ENCODE data around the gene SLC29A1. TPM values are rescaled to one million over a fixed set of nuclear protein-coding genes. Genes with fewer than 3 reads are reported as not detected.

SLC29A1 gene
- total RNA-seq, 4 donors from 2014 or later: 39.7 to 83.3 (median 55.8) TPM

DNA sequence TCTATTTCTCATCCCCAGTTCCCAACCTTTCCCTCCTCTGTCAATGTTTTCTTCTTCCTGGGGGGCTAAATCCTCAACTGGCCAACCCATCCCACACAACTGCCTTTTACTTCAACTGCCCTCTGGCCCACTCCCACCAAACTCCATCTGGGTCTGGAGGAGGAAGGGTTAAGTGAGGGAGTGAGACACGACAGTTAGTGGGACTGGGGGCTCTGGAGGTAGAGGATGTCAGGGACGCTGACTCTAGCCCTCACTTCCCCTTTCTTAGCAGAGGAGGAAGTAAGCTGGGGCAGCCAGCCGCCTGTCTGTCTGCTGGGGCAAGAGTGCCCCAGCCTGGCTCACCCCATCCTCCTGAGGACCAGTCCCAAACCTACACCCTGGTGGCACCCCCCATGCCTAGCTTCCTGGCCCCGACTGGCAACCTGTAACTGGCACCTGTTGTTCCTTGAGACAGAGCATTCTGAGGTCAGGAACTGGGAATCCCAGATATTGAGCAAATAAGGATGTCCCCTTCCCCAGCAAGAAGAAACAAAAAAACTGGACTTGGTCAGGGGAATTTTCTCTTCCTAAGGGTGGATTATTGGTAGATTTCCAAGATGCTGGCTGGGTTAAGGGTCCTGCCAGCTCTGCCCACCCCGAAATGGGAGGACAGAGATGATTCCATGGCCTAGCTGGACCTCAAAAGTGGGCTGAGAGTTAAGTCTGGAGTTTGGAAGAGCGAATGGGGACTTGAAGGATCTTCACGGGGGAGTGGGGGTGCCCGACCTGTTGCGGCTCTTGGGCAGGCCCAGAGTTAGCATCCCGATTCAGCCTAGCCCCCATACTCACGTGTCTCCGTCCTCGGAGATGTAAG, 41.0 kb downstream of the SLC29A1 start:
- H3K4me3 ChIP-seq (replicated peaks in 1 of 3): peak overlapping the region; percentile 77 to 83 (median 82)
- intact Hi-C loops (cut with DNase I): loop anchor here (5.0 kb wide), 1 partner anchor 118 kb away; no protein-coding TSS in a partner anchor
- no peaks in the 10 kb centered on the region for H3K9me3 ChIP-seq
- H3K36me3 ChIP-seq: peaks cover 0 to 4% of the 10 kb centered on the region in 2 donors
- no peak for DNase-seq
- peak overlapping the region in 2 of 3 donors; percentile 81 to 90 for H3K27ac ChIP-seq
- H3K4me1 ChIP-seq: peaks cover 27 to 29% of the 10 kb centered on the region in 2 donors
- H3K27me3 ChIP-seq: no peaks in the 10 kb centered on the region
- 17 to 20% methylated on average over 10 to 13 of the region's 13 CpGs for WGBS, 2 donors
- TF ChIP-seq POLR2A (IDR thresholded peaks at IDR 0.05): no peak
- TF ChIP-seq CTCF (IDR thresholded peaks at IDR 0.05): no peak

- H3K9me3 ChIP-seq: no peaks in the 10 kb centered on the region
- peaks cover 27 to 30% of the 10 kb centered on the region in 2 donors for H3K4me1 ChIP-seq
- H3K4me3 ChIP-seq (replicated peaks in 1 of 3): peak within 1 kb of the TSS; percentile 77 to 83 (median 82)
- H3K27me3 ChIP-seq: no peaks in the 10 kb centered on the region
- H3K27ac ChIP-seq: peak within 1 kb of the TSS; percentile 60 to 90 (median 81)
- H3K36me3 ChIP-seq: peaks cover 0 to under 1% of the 10 kb centered on the region in 2 donors
- WGBS, 2 donors: 0% methylated on average over 4 to 8 of the region's 72 CpGs
- peak in 3 of 6 experiments; percentile 20 to 25 (median 21) for TF ChIP-seq CTCF (IDR thresholded peaks at IDR 0.05)
- peak; percentile 76 to 91 for TF ChIP-seq POLR2A (IDR thresholded peaks at IDR 0.05)
- DNase-seq: peak; percentile 98 to 99
- intact Hi-C loops (cut with DNase I): loop anchor here (5.0 kb wide), 1 partner anchor 117 kb away; no protein-coding TSS in a partner anchor
These were observed 41.8 kb downstream of the SLC29A1 start, which contains the start of gene NFKBIE for GRCh38 chr6:44265007-44265721. TSS of gene NFKBIE (minus strand) at chr6:44265551. CDS start at chr6:44265346, 205 bp downstream.

DNA sequence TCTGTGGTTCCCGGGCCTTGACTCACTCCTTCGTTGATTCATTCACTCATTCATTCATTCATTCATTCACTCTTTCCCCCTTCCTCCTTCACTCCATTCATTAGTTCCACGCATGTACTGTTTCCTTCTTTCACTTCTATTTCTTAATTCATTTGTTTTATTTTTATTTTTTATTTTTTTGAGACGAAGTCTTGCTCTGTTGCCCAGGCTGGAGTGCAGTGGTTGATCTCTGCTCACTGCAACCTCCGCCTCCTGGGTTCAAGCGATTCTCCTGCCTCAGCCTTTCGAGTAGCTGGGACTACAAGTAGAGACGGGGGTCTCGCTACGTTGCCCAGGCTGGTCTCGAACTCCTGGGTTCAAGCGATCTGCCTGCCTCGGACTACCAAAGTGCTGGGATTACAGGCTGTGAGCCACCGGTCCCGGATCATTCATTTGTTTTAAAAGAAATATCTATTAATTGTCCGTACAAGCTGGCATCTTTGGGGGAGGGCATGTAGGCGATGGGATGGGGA, 42.4 kb downstream of the SLC29A1 start:
- Histone ChIP-seq H3K27ac (peak overlapping the region in 1 of 3 donors; percentile 81), H3K27me3 (no peaks in the 10 kb centered on the region), H3K4me3 (replicated peaks in 1 of 3) (peak overlapping the region in 1 of 3 donors; percentile 83), H3K36me3 (no peaks in the 10 kb centered on the region), H3K9me3 (no peaks in the 10 kb centered on the region), H3K4me1 (peaks cover 27 to 34% of the 10 kb centered on the region in 2 donors)
- WGBS, 2 donors: 64 to 67% methylated on average over 17 of the region's 17 CpGs
- TF ChIP-seq CTCF (IDR thresholded peaks at IDR 0.05) (no peak), POLR2A (IDR thresholded peaks at IDR 0.05) (no peak)
- intact Hi-C loops (cut with DNase I): loop anchor here (5.0 kb wide), 1 partner anchor 117 kb away; no protein-coding TSS in a partner anchor
- no peak for DNase-seq

DNA sequence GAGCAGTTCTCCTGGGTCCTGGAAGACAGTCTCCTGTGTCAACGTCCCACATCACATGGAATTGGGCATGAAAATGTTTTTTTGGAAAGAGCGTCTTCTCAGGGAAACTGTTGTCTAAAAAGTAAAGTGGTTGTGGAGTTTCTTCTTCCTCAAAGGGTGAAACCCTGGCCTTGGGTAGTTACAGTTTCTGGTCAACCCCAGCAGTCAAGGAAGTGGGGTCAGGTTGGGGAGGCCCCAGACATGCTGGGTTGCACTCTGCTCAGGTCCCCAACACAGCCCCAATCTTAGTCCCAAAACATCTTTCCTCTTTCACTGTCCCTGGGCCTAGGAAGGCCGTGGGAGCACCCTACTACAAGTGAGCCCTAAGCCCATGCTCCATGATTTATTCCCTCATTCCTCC, 43.0 kb downstream of the SLC29A1 start:
- DNase-seq: no peak
- Histone ChIP-seq H3K27ac (no peak overlapping the region), H3K36me3 (no peaks in the 10 kb centered on the region), H3K27me3 (no peaks in the 10 kb centered on the region), H3K9me3 (no peaks in the 10 kb centered on the region), H3K4me3 (replicated peaks in 1 of 3) (no peak overlapping the region), H3K4me1 (peaks cover 27 to 34% of the 10 kb centered on the region in 2 donors)
- intact Hi-C loops (cut with DNase I): loop anchor here (5.0 kb wide), 1 partner anchor 116 kb away; no protein-coding TSS in a partner anchor
- WGBS, 2 donors: 79 to 81% methylated on average over 3 of the region's 3 CpGs
- TF ChIP-seq POLR2A (IDR thresholded peaks at IDR 0.05) (no peak), CTCF (IDR thresholded peaks at IDR 0.05) (no peak)
